ENCODE measurements around the gene NFKB2. TPM values are rescaled to one million over a fixed set of nuclear protein-coding genes. Genes with fewer than 3 reads are reported as not detected.
A peak's percentile ranks its signal among the peaks of the same experiment; 100 is the strongest.

Gene NFKB2
- total and polyA plus RNA-seq, 2 donors (not counting 1 experiment from before 2014, with no cell fraction given): 7.6 to 23.3 TPM

DNA sequence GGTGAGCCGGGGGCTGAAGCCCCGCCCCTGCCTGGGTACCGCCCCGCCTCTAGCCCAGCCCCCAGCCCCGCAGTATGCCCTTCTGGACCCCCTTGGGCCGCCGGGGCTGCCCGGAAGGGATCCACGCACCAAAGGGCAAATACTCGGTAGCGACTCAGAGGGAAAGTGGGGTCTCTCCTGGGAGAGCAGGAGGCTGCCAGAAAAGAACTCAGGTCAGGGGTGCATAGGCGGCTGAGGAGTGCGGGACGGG lies 25.9 kb downstream of the NFKB2 start:
- peak overlapping the region; percentile 90 for H2AFZ ChIP-seq (ENCODE audit: low read length)
- H3K9me3 ChIP-seq (ENCODE audit: control insufficient read depth, insufficient read depth, low read depth, low read length): no peaks in the 10 kb centered on the region
- H3K4me1 ChIP-seq (ENCODE audit: control insufficient read depth, extremely low read depth, insufficient read depth, low read length): peaks cover 22% of the 10 kb centered on the region
- TF ChIP-seq, protein P1, sequence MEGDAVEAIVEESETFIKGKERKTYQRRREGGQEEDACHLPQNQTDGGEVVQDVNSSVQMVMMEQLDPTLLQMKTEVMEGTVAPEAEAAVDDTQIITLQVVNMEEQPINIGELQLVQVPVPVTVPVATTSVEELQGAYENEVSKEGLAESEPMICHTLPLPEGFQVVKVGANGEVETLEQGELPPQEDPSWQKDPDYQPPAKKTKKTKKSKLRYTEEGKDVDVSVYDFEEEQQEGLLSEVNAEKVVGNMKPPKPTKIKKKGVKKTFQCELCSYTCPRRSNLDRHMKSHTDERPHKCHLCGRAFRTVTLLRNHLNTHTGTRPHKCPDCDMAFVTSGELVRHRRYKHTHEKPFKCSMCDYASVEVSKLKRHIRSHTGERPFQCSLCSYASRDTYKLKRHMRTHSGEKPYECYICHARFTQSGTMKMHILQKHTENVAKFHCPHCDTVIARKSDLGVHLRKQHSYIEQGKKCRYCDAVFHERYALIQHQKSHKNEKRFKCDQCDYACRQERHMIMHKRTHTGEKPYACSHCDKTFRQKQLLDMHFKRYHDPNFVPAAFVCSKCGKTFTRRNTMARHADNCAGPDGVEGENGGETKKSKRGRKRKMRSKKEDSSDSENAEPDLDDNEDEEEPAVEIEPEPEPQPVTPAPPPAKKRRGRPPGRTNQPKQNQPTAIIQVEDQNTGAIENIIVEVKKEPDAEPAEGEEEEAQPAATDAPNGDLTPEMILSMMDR (conservative IDR thresholded peaks at IDR 0.05 in 1 of 2, IDR thresholded peaks at IDR 0.05 in 1 of 2; ENCODE audit: low read depth in 1 of 2, low read length in 2 of 2): no peak
- no peak for TF ChIP-seq EZH2 (IDR thresholded peaks at IDR 0.05; ENCODE audit: low read length, missing control alignments)
- peaks cover 14% of the 10 kb centered on the region for H3K27me3 ChIP-seq (ENCODE audit: control insufficient read depth, insufficient read depth, low read length)
- peak overlapping the region; percentile 74 for H3K27ac ChIP-seq (ENCODE audit: insufficient read depth, low read length)
- DNase-seq (ENCODE audit: low read depth in 2 of 2): no peak
- H4K20me1 ChIP-seq (ENCODE audit: control insufficient read depth, extremely low read depth, insufficient read depth, low read length): peaks cover 1% of the 10 kb centered on the region
- peak overlapping the region; percentile 72 to 94 (median 92) for H3K4me3 ChIP-seq (replicated peaks in 1 of 4; ENCODE audit: control extremely low read depth in 1 of 4, insufficient read depth in 1 of 4, low read depth in 3 of 4, low read length in 4 of 4)
- peak overlapping the region; percentile 62 for H3K9ac ChIP-seq (ENCODE audit: insufficient read depth, low read length)
- peaks cover 11% of the 10 kb centered on the region for H3K36me3 ChIP-seq (ENCODE audit: control insufficient read depth, insufficient read depth, low read length)
- H3K4me2 ChIP-seq (ENCODE audit: extremely low read depth, insufficient read depth, low read length): peak overlapping the region; percentile 94
- peaks cover 3% of the 10 kb centered on the region for H3K79me2 ChIP-seq (ENCODE audit: control insufficient read depth, insufficient read depth, low read length)

DNA sequence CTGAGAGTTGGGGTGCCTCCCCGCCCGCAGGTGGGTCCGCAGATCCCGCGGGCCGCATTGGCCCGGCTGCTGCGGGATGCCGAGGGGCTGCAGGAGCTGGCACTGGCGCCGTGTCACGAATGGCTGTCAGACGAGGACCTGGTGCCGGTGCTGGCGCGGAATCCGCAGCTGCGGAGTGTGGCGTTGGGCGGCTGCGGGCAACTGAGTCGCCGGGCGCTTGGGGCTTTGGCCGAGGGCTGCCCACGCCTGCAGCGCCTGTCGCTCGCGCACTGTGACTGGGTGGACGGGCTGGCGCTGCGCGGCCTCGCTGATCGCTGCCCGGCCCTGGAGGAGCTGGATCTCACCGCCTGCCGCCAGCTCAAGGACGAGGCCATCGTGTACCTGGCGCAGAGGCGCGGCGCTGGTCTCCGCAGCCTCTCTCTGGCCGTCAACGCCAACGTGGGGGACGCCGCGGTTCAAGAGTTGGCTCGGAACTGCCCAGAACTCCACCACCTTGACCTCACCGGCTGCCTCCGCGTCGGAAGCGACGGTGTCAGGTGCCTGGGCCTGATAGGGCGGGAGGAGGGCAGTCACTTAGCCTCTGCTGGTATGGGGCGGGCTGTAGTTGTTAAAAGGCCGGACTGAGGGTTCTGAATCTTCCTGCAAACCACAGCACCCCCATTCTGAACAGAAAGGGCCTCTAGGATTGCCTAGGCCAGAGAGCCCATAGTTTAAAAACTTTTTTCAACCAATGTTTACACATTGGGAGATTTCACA lies 26.4 kb downstream of the NFKB2 start:
- peak overlapping the region; percentile 90 for H2AFZ ChIP-seq (ENCODE audit: low read length)
- no peak for DNase-seq (ENCODE audit: low read depth in 2 of 2)
- H3K4me3 ChIP-seq (replicated peaks in 1 of 4; ENCODE audit: control extremely low read depth in 1 of 4, insufficient read depth in 1 of 4, low read depth in 3 of 4, low read length in 4 of 4): peak overlapping the region; percentile 72 to 94 (median 92)
- peaks cover 14% of the 10 kb centered on the region for H3K27me3 ChIP-seq (ENCODE audit: control insufficient read depth, insufficient read depth, low read length)
- TF ChIP-seq, protein P1 (conservative IDR thresholded peaks at IDR 0.05 in 1 of 2, IDR thresholded peaks at IDR 0.05 in 1 of 2; ENCODE audit: low read depth in 1 of 2, low read length in 2 of 2): no peak
- TF ChIP-seq EZH2 (IDR thresholded peaks at IDR 0.05; ENCODE audit: low read length, missing control alignments): no peak
- no peaks in the 10 kb centered on the region for H3K9me3 ChIP-seq (ENCODE audit: control insufficient read depth, insufficient read depth, low read depth, low read length)
- H3K9ac ChIP-seq (ENCODE audit: insufficient read depth, low read length): peak overlapping the region; percentile 62
- peaks cover 11% of the 10 kb centered on the region for H3K36me3 ChIP-seq (ENCODE audit: control insufficient read depth, insufficient read depth, low read length)
- H3K27ac ChIP-seq (ENCODE audit: insufficient read depth, low read length): peak overlapping the region; percentile 74
- peaks cover 2% of the 10 kb centered on the region for H4K20me1 ChIP-seq (ENCODE audit: control insufficient read depth, extremely low read depth, insufficient read depth, low read length)
- H3K79me2 ChIP-seq (ENCODE audit: control insufficient read depth, insufficient read depth, low read length): peaks cover 3% of the 10 kb centered on the region
- peak overlapping the region; percentile 94 for H3K4me2 ChIP-seq (ENCODE audit: extremely low read depth, insufficient read depth, low read length)
- H3K4me1 ChIP-seq (ENCODE audit: control insufficient read depth, extremely low read depth, insufficient read depth, low read length): peaks cover 24% of the 10 kb centered on the region

DNA sequence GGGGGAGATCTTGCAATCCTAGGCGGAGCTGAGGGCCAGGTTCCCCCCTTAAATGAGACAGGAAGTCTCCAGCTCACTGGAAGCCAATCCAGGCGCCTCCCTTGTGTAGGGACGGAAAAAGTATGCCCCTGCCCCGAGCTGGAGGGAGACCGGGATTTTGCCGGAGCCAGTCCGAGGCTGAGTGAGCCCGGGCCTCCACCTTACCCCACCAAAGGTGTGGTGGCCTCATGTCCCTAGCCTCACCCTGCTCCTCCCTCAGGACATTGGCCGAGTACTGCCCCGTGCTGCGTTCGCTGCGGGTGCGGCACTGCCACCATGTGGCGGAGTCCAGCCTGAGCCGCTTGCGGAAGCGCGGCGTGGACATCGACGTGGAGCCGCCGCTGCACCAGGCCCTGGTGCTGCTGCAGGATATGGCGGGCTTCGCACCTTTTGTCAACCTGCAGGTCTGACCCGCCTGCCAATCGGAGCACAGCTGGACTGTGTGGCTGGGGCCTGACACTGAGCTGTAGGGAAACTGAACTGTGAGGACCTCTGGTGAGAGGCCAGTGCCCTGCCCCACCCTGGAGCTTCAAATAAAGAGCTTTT lies 27.1 kb downstream of the NFKB2 start:
- H3K27ac ChIP-seq (ENCODE audit: insufficient read depth, low read length): peak overlapping the region; percentile 74

More for the DNA sequence above, 27.1 kb downstream of the NFKB2 start:
- Histone ChIP-seq H4K20me1 (ENCODE audit: control insufficient read depth, extremely low read depth, insufficient read depth, low read length) (peaks cover 2% of the 10 kb centered on the region), H3K4me3 (replicated peaks in 1 of 4; ENCODE audit: control extremely low read depth in 1 of 4, insufficient read depth in 1 of 4, low read depth in 3 of 4, low read length in 4 of 4) (peak overlapping the region; percentile 72 to 94 (median 92)), H3K79me2 (ENCODE audit: control insufficient read depth, insufficient read depth, low read length) (peaks cover 3% of the 10 kb centered on the region), H3K4me2 (ENCODE audit: extremely low read depth, insufficient read depth, low read length) (peak overlapping the region; percentile 94), H3K36me3 (ENCODE audit: control insufficient read depth, insufficient read depth, low read length) (peaks cover 11% of the 10 kb centered on the region), H3K9ac (ENCODE audit: insufficient read depth, low read length) (no peak overlapping the region), H2AFZ (ENCODE audit: low read length) (peak overlapping the region; percentile 26), H3K9me3 (ENCODE audit: control insufficient read depth, insufficient read depth, low read depth, low read length) (no peaks in the 10 kb centered on the region), H3K27me3 (ENCODE audit: control insufficient read depth, insufficient read depth, low read length) (peaks cover 14% of the 10 kb centered on the region), H3K4me1 (ENCODE audit: control insufficient read depth, extremely low read depth, insufficient read depth, low read length) (peaks cover 24% of the 10 kb centered on the region)
- TF ChIP-seq EZH2 (IDR thresholded peaks at IDR 0.05; ENCODE audit: low read length, missing control alignments): no peak
- TF ChIP-seq, protein P1 (conservative IDR thresholded peaks at IDR 0.05 in 1 of 2, IDR thresholded peaks at IDR 0.05 in 1 of 2; ENCODE audit: low read depth in 1 of 2, low read length in 2 of 2): peak; percentile 56 to 80
- peak; percentile 62 to 71 for DNase-seq (ENCODE audit: low read depth in 2 of 2)

Data from fibroblast of lung (primary cell).